Brain pericyte (primary cell): ENCODE data around the gene LY6G6D.

Experiments used
- DNase-seq: peaks from one replicate; pipeline ENCODE4 v3.0.0-alpha.2; 2012; ENCODE audit warnings: low read depth, low spot score

LY6G6D gene

DNA sequence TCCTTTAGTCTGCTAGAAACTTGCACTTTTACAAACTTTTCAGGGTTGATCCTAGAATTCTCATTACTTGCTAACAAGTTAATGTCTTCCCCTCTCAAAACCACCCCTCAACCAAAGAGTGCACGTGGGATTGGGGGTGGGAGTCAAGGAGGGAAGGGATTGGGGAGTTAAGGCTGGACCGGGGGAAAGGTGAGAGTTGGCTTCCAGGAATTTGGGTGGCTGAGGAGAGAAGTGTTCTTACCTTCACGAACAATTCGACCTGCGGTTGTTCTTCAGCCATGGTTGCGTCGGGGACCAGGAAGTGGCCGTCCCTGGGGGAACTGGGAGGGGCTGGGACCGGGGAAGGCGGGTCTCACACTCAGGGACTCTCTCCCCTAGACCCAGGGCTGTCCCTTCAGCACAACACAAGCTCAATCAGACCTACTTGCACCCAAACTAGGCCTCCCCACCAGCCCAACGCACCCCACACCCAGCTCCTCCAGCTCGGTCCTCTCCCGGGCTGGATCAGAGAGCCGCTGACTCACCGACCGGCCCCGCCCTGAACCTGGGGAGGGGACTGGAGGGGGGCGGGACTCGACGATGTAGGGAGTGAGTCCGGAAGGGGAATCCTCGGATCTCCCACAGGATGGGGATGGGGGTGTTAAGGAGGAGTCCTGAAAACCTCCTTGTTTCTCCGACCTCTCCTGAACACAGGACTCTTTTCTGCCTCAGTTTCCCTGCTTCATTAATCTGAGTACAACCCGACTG, 21.0 kb downstream of the LY6G6D start, which contains the start of gene CLIC1:
CLIC1 (minus strand) TSS at position 510 of the 747 bp plus-strand sequence; CDS start at position 280, 230 bp downstream.
- no peak for DNase-seq

DNA sequence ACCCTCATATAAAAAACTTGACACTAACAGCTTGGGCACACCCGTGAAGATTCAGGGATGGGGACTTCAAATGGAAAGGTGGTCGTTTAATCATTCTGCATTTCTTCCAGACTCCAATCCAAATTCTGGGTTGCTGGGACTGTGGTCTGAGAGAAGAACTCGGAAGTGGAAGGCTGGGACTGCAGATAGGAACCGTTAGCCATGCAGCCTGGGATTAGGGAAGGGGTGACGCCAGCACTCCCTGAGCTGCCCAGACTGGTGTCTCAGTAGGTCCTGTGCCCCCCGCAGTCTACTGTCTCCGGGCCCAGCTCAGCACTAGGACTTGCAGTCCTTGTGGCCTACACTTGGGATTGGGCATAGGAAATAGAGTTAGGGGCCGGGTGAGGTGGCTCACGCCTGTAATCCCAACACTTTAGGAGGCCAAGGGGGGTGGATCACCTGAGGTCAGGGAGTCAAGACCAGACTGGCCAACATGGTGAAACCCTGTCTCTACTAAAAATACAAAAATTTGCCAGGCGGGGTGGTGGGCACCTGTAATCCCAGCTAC, 21.7 kb downstream of the LY6G6D start:
- DNase-seq = no peak

DNA sequence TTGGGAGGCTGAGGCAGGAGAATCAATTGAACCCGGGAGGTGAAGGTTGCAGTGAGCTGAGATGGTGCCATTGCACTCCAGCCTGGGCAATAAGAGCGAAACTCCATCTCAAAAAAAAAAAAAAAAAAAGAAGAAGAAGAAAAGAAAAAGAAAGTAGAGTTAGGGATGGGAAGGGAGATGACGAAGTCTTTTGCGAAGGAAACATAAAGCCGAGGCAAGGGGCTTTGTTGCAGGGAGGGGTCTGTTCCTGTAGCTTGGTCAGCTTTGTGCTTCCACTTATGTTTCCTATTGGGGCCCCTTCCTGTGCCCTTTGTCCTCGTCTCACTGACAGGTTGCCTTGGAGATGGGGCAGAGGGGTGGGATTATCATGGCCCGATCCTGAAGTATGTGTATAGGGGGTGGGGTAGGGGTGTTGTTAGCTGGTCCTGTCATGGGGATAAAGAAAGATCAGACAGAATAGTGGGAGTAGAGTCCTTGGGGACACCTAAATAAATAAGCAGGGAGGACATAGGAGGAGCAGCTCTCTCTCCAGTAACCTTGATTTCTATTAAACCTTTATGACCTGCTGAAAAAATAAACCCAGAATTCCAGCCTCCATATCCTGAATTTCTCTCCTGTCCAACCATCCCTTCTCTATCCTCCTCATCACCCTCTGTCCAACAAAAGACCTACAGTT, 22.3 kb downstream of the LY6G6D start:
- DNase-seq = no peak

DNA sequence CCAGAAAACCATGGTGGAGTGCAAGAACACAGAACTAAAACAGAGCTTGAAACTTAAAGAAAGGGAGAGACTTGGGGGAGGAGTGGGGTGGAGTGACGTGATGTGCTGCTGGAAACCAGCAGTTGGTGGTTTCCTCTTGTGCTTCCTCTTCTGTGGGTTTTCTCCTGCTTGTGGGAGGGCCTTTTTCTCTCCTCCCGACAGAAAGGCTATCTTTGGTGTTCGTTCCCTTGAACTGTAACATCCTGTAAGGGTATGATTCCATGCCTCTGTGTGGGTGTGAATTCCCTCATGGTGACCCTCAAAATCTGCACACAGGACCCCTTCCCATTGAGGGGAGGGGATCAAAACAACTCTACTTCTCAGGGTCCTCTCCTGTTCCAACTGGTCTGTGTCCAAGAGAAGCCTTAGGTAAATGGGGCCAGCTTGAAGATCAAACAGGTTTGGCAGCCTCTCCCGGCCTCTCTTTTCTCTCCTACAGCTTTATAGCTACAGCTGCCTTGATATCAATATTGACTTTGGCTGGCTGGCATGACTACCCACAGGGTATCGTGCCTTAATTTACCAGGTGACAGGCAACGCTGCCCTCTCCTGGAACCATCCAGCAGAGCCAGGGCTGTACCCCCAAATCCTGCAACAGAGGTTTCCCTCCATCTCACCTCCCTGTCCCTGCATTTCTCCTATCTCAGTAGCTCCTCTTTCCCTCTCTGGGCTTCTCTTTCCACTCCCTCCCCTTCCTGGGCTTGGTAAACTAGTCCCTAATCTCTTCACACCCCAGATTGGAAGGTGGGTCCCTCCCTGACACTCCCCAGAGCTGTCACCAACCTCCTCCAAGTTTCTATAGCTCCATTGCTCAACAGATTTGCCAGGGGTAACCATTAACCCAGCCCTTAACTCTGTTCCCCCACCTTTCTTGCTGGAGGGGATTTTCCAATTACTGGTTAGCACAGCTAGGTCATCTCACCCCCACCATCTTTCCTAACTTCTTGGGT, 23.1 kb downstream of the LY6G6D start:
- no peak for DNase-seq

DNA sequence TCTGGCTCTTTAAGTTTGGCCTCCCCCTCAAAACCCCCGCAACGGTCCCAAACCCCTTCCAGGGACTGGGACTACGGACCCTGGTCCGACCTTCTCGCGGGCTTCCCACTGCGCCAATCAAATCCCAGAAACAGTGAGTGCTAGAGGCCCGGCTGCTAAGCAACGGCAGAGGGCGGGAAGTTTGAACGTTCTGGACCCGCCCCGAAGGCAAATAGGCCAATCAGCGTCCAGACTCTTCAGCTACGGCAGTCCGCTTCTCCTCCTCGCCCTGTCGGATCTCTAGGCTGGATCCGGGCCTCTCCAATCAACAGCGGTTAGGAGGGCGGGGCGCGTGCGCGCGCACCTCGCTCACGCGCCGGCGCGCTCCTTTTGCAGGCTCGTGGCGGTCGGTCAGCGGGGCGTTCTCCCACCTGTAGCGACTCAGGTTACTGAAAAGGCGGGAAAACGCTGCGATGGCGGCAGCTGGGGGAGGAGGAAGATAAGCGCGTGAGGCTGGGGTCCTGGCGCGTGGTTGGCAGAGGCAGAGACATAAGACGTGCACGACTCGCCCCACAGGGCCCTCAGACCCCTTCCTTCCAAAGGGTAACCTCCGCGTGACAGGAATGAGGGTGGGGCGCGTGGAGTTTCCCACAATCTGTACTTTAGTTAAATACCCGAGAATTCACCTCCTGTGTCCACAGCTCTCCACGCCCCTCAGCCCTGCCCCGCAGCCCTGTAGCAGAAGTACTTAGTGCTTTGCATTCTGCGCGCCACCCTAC, 24.7 kb downstream of the LY6G6D start, which contains the start of gene MSH5:
MSH5 (plus strand) TSS at position 367 of the 758 bp plus-strand sequence. CDS start 462 bp downstream, outside the sequence.
- DNase-seq = peak; percentile 96

DNA sequence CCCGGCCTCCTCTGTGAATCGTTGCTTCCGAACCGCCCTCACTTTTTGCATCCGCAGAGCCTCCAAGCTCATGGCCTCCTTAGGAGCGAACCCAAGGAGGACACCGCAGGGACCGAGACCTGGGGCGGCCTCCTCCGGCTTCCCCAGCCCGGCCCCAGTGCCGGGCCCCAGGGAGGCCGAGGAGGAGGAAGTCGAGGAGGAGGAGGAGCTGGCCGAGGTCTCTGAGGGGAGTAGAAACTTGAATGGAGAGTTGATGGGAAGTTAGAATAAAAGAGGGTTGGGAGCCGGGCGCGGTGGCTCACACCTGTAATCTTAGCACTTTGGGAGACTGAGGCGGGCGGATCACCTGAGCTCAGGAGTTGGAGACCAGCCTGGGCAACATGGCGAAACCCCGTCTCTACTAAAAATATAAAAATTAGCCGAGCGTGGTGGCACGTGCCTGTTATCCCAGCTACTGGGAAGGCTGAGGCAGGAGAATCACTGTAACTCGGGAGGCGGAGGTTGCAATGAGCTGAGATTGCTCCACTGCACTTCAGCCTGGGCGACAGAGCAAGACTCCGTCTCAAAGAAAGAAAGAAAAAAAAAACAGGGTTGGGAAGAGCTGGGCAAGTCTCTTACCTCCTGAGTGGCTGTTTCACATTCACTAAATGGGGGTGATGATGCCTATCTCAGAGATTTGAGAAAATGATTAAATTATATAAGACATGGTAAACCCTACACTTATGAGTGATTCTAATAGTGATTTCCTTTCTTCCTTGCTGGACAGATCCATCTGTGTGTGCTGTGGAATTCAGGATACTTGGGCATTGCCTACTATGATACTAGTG, 25.5 kb downstream of the LY6G6D start:
- no peak for DNase-seq

DNA sequence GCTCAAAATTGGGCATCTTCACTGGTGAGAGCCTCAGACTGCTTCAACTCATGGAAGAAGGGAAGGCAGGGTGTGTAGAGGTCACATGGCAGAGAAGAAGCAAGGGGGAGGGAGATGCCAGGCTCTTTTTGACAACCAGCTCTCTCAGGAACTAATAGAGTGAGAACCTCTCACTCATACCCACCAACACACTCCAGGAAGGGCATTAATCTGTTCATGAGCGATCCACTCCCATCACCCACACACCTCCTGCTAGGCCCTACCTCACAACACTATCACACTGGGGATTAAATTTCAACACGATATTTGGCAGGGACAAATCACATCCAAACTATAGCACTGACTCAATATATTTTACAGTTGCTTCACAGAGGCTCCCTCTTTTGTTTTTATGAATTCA, 26.7 kb downstream of the LY6G6D start:
- DNase-seq = no peak

DNA sequence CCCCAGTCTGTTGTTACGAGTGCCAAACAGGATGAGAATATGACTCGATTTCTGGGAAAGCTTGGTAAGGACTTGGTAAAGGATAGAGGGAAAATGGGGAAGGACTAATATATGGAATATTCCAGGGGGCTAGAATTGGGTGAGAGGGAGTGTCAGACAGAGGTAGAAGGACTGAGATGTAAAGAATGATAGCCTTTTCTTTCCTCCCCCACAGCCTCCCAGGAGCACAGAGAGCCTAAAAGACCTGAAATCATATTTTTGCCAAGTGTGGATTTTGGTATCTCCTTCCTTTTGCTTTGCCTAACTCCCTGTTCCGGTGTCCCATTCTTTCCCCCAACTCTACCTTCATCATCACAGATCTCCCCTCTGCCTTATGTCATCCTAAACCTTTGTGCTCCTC, 27.7 kb downstream of the LY6G6D start:
- no peak for DNase-seq

DNA sequence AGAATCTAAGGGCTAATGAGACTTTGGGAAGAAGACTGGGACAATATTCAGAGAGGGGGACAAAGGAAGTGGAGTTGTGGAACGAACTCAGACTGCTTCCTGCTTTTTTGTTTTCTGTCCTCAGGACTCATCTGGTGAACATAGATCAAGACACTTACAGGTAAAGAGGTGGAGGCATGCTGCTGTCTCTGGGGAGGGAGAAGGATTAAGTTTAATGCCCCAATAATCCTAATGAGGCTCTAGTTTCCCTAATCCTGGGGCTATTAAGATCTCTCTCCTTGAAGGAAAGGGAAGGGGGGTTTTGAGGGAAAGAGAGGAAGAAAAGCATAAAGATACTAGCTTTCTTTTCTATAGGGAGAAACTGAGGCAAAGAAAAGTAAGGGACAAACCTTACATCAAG, 29.3 kb downstream of the LY6G6D start:
- no peak for DNase-seq

DNA sequence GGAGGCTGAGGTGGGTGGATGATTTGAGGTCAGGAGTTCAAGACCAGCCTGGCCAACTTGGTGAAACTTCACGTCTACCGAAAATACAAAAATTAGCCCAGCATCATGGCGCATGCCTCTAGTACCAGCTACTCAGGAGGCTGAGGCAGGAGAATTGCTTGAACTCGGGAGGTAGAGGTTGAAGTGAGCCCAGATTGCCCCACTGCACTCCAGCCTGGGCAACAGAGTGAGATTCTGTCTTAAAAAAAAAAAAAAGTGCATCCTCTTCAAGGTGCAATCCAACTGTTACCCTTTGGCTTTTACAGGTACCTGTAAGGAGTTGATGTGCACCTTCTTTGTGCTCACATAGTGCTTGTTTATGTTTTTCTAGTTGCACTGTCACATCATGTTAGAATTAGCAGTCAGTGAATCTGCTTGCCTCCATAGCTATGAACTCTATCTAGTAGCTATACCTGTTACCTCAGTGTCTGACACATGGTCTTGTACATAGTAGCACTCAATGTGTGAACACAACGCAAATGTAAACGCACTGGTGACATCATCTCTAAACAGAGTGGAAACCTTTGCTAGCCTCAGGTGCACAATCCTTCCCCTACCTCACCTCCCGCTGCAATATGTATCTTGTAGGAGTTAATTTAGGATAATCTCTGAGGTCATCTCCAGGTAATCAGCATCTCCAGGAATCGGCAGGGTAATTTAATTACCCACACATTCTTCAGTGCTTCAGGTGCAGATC, 34.3 kb downstream of the LY6G6D start:
- DNase-seq = no peak

DNA sequence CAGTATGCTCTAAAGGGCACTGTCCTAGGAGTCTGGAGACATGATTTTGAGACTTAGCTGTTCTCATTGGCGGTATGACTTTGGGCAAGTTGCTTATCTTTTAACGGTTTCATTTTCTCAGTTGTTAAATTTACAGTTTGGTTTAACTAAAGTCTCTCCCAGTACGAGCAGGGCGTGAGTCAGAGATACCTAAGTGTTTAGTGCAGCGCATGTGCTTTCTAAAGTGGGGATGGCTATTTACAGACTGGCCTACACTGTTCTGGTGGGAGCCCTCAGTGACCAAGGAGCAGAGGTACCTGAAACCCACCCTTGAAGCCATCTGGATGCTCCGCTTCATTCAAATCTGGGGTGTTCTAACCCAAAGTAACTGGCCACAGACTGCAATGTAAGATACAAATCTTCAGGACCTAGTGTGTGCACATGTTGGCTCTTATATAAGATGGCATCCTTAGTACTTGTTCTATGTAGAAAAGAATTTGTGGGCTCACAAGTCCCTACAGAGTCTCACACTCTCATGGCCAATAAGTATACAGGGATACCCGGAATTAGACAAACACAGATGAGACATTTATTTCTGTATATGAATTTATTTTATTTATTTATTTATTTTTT, 35.4 kb downstream of the LY6G6D start:
- DNase-seq = no peak

DNA sequence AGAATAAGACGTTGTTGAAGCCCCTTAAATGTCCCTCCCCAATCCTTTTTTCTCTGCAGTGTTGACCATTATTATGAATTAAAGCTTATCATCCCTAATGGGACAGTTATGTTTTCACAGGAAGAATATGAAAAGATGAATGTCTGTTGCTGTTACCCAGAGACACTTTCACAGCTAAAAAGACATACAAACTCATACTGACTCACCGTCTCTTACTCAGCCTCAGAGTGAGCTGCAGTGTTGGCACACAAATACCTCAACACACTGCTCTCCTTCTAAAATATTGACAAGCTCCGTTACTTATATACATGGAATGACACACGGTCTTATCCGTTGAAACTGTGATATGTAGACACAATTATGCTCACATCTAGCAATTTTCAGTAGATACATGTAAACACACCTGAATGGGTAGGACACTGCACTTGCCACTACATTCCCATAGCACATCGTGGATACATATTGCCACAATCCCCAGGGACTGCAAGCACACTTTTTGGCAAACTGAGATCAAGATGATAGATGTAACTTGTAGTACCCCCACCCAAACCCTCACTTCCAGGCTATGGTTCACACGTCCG, 37.7 kb downstream of the LY6G6D start:
- no peak for DNase-seq

DNA sequence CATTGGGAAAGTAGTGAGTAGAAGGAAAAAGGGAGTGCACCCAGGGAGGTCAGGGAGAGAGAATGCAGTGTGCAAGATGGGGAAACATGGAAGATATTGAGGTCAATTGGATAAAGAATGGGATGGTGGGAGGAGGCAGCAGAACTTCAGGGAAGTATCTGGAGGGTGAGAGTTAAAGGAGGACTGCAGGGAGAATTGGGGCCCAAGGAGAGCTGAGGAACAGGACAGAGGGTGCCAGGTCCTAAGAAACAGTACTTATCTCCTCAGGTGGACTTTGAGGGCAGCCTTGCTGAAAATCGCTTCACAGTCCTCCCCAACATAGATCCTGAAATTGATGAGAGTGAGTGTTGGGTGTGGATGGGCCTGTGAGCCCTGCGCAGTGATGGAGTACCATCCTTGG, 43.1 kb downstream of the LY6G6D start:
- DNase-seq = no peak

DNA sequence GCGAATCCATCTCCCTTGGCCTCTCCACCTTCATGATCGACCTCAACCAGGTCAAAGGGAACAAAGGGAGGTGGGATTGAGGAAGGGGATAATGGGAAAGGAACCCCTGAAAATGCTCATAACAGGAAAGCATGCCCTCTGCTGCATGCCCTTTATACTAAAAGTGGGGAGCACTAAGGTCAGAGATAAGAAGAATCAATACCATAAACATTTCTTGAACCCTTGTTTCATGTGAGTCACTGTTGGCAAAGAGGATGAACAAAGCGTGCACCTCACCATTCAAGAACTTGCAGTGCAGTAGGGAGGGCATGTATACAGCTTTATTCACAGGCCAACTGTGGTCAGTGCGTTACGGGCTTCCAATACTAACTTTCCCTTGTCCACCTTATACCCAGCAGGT, 45.6 kb downstream of the LY6G6D start:
- DNase-seq = no peak

DNA sequence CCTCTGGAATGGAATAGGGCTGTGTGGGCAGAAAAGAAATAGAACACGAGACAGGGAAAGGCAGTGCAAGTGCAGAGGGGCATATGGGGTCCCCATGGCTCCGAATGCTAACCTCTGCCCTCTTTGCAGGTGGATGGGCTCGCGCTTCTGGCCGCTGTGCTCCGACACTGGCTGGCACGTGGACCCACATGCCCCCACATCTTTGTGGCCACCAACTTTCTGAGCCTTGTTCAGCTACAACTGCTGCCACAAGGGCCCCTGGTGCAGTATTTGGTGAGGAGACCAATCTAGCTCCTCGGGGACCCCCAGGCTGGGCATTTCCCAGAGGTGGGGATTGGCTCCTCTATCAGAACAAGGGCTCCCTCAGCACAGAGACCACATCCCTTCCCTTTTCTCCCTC, 46.2 kb downstream of the LY6G6D start:
- no peak for DNase-seq

DNA sequence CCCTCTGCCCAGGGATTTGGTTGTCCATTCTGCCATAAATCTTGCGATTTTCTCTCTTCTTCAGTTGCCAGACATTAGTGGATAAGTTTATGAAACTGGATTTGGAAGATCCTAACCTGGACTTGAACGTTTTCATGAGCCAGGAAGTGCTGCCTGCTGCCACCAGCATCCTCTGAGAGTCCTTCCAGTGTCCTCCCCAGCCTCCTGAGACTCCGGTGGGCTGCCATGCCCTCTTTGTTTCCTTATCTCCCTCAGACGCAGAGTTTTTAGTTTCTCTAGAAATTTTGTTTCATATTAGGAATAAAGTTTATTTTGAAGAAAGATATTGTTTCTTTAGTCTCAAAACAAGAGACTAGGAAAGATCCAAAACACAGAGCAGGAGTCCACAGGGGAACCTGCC, 47.2 kb downstream of the LY6G6D start, which contains the start of gene SAPCD1:
SAPCD1 (plus strand) TSS at position 301 of the 400 bp plus-strand sequence. CDS start 399 bp downstream, outside the sequence.
- no peak for DNase-seq

DNA sequence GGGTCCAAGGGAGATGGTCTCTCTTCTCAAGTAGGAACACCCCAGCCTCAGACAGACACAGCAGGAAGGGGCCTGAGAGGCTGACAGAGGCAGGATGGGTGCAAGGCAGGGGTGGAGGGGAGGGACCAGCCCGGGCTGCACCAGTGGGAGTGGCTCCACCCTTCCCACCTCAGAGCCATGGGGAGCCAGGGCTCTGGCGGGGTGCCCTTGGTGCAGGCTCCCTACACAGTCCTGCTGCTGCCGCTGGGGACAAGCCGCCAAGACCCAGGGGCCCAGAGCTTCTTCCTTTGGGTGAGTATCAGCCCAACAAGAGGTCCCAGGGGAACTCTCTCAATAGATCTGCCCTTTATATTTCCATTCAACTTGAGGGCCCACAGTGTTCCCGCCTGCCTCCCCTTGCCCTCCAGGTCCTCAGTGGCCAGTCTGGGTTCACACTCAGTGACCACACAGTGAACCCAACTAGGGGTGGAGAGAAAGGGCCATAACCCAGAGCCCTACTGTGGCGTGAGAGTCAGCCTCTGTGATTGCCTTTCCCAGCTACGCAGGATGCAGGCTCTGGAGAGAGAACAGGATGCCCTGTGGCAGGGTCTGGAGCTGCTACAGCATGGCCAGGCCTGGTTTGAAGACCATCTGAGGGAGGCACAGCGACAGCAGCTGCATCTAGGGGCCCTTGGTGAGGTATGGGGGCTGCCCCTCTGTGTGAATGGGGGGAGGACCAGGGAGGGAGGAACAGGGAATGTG, 47.9 kb downstream of the LY6G6D start:
- DNase-seq = no peak

DNA sequence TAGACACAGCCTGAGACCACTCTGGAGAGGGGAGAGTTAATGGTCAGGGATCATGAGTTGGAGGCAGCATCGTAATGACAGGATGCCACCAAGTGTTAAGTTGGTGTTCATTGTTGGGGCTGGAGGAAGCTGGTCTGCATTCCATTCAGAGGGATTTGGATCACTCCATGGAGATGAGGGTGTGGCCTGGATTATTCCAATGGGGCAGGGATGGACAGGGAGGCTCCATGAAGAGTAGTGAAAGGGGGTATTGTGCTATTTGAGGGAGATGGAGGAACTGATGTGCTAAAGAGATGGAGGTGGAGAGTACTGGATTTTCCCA, 48.4 kb downstream of the LY6G6D start:
- no peak for DNase-seq
